ENCODE data around the gene CACNA1A.
"Not testable (repeated sequence)": the region's sequence is repeated elsewhere in the genome, so short reads cannot be mapped to it uniquely, and the experiment has no call there.

Gene CACNA1A

GRCh38 chr19:13256918-13257317, 249.4 kb downstream of the CACNA1A start:
- Histone ChIP-seq H3K4me1 (ENCODE audit: insufficient read depth, low read length, severe bottlenecking) (no peaks in the 10 kb centered on the region), H3K27me3 (ENCODE audit: insufficient read depth, low read length) (peaks cover 4% of the 10 kb centered on the region; the same call in 1 of the 2 replicates), H3K9ac (ENCODE audit: low read length) (no peak overlapping the region), H3F3A (ENCODE audit: insufficient read depth, low read length) (no peaks in the 10 kb centered on the region), H3K4me2 (ENCODE audit: low read length) (no peak overlapping the region), H3K36me3 (ENCODE audit: insufficient read depth, low read length) (no peaks in the 10 kb centered on the region), H3K27ac (ENCODE audit: low read depth, low read length, poor library complexity, severe bottlenecking) (no peak overlapping the region), H3K79me2 (ENCODE audit: insufficient read depth, low read length) (no peaks in the 10 kb centered on the region), H3K4me3 (ENCODE audit: low read depth, low read length, poor library complexity, severe bottlenecking) (no peak overlapping the region), H3K9me2 (ENCODE audit: low read depth, low read length) (no peaks in the 10 kb centered on the region), H4K20me1 (ENCODE audit: insufficient read depth, low read length) (no peaks in the 10 kb centered on the region), H2AFZ (ENCODE audit: low read length) (no peak overlapping the region), H3K9me3 (ENCODE audit: low read length) (no peaks in the 10 kb centered on the region)
- TF ChIP-seq EZH2 (IDR thresholded peaks at IDR 0.05; ENCODE audit: borderline replicate concordance, low read length), result no peak
- no peak for TF ChIP-seq CTCF (IDR thresholded peaks at IDR 0.05; ENCODE audit: low read length)

GRCh38 chr19:13256398-13256797, 249.9 kb downstream of the CACNA1A start:
- H4K20me1 ChIP-seq (ENCODE audit: insufficient read depth, low read length); H3K4me1 ChIP-seq (ENCODE audit: insufficient read depth, low read length, severe bottlenecking); H3F3A ChIP-seq (ENCODE audit: insufficient read depth, low read length); H3K79me2 ChIP-seq (ENCODE audit: insufficient read depth, low read length); H2AFZ ChIP-seq (ENCODE audit: low read length); H3K4me2 ChIP-seq (ENCODE audit: low read length); H3K9me3 ChIP-seq (ENCODE audit: low read length); H3K9me2 ChIP-seq (ENCODE audit: low read depth, low read length); H3K27me3 ChIP-seq (ENCODE audit: insufficient read depth, low read length); H3K36me3 ChIP-seq (ENCODE audit: insufficient read depth, low read length); H3K4me3 ChIP-seq (ENCODE audit: low read depth, low read length, poor library complexity, severe bottlenecking); H3K9ac ChIP-seq (ENCODE audit: low read length); H3K27ac ChIP-seq (ENCODE audit: low read depth, low read length, poor library complexity, severe bottlenecking): not testable (repeated sequence)

- no peak overlapping the region for H2AFZ ChIP-seq (ENCODE audit: low read length)
- H3K27ac ChIP-seq (ENCODE audit: low read depth, low read length, poor library complexity, severe bottlenecking), result no peak overlapping the region
- H3K36me3 ChIP-seq (ENCODE audit: insufficient read depth, low read length), result no peaks in the 10 kb centered on the region
- peaks cover 4% of the 10 kb centered on the region; the same call in 1 of the 2 replicates for H3K27me3 ChIP-seq (ENCODE audit: insufficient read depth, low read length)
- H3K4me1 ChIP-seq (ENCODE audit: insufficient read depth, low read length, severe bottlenecking), result no peaks in the 10 kb centered on the region
- no peaks in the 10 kb centered on the region for H3K9me3 ChIP-seq (ENCODE audit: low read length)
- H3K9ac ChIP-seq (ENCODE audit: low read length), result no peak overlapping the region
- H3K79me2 ChIP-seq (ENCODE audit: insufficient read depth, low read length), result no peaks in the 10 kb centered on the region
- no peak overlapping the region for H3K4me2 ChIP-seq (ENCODE audit: low read length)
- H3F3A ChIP-seq (ENCODE audit: insufficient read depth, low read length), result no peaks in the 10 kb centered on the region
- H4K20me1 ChIP-seq (ENCODE audit: insufficient read depth, low read length), result no peaks in the 10 kb centered on the region
- TF ChIP-seq EZH2 (IDR thresholded peaks at IDR 0.05; ENCODE audit: borderline replicate concordance, low read length) (no peak), CTCF (IDR thresholded peaks at IDR 0.05; ENCODE audit: low read length) (no peak)
- no peak overlapping the region for H3K4me3 ChIP-seq (ENCODE audit: low read depth, low read length, poor library complexity, severe bottlenecking)
- no peaks in the 10 kb centered on the region for H3K9me2 ChIP-seq (ENCODE audit: low read depth, low read length)
Measured at GRCh38 chr19:13255719-13256059, 250.6 kb downstream of the CACNA1A start.

GRCh38 chr19:13255041-13255718, 251.1 kb downstream of the CACNA1A start:
- Histone ChIP-seq H3K27me3 (ENCODE audit: insufficient read depth, low read length) (peaks cover 4% of the 10 kb centered on the region; the same call in 1 of the 2 replicates), H4K20me1 (ENCODE audit: insufficient read depth, low read length) (no peaks in the 10 kb centered on the region), H3K79me2 (ENCODE audit: insufficient read depth, low read length) (no peaks in the 10 kb centered on the region), H3K4me3 (ENCODE audit: low read depth, low read length, poor library complexity, severe bottlenecking) (no peak overlapping the region), H3K27ac (ENCODE audit: low read depth, low read length, poor library complexity, severe bottlenecking) (no peak overlapping the region), H3K4me1 (ENCODE audit: insufficient read depth, low read length, severe bottlenecking) (no peaks in the 10 kb centered on the region), H3K9ac (ENCODE audit: low read length) (no peak overlapping the region), H3K9me3 (ENCODE audit: low read length) (no peaks in the 10 kb centered on the region), H3F3A (ENCODE audit: insufficient read depth, low read length) (no peaks in the 10 kb centered on the region), H3K4me2 (ENCODE audit: low read length) (no peak overlapping the region), H2AFZ (ENCODE audit: low read length) (no peak overlapping the region), H3K36me3 (ENCODE audit: insufficient read depth, low read length) (no peaks in the 10 kb centered on the region), H3K9me2 (ENCODE audit: low read depth, low read length) (no peaks in the 10 kb centered on the region)
- TF ChIP-seq EZH2 (IDR thresholded peaks at IDR 0.05; ENCODE audit: borderline replicate concordance, low read length) (no peak), CTCF (IDR thresholded peaks at IDR 0.05; ENCODE audit: low read length) (no peak)
